K562 (cell line): ENCODE results near the gene LENEP. TPM values are rescaled to one million over a fixed set of nuclear protein-coding genes. Genes with fewer than 3 reads are reported as not detected.

Experiments used
- ATAC-seq: fragments of 200-7000 bp; cut with Tn5 transposase; 3 replicates; pipeline ENCODE4 v1.9.1; 2020; ENCODE audit warnings: moderate library complexity
- BruUV-seq: library from RNA; stranded (reverse); fragments of 400-500 nt; replicated peaks from 2 replicates; lab custom pipeline; 2021; lab: Mats Ljungman, UMichigan
- CTCF ChIA-PET: fragments of 300-600 bp; formaldehyde crosslinking; extraction: SDS; loops from one replicate; lab custom pipeline; 2021; ENCODE audit warnings: low intra/inter-chr PET ratio; lab: Yijun Ruan, JAX
- POLR2A ChIA-PET: fragments of 300-600, 350-650 bp; sonication (Branson Sonifier 250); formaldehyde crosslinking; extraction: SDS; loops from one replicate; lab custom pipeline; 2021; ENCODE audit warnings: antibody characterized with exemption, inconsistent platforms; lab: Yijun Ruan, JAX
- DNase-seq, 4 experiments: peaks; one replicate each; pipeline versions ENCODE4 v3.0.0 to v3.0.0-alpha.2; 2011 to 2018; ENCODE audit warnings: low spot score in 3 of 4, mixed read lengths in 3 of 4; ENCODE audit errors: extremely low read depth in 1 of 4
- FAIRE-seq: peaks from 2 replicates; lab custom pipeline; 2011; peaks lifted over from hg19 to GRCh38; lab: Jason Lieb, UNC
- H2AFZ ChIP-seq: 2 replicates; pipeline ENCODE4 v1.6.0; 2011; ENCODE audit warnings: low read depth, low read length, control low read depth, inconsistent platforms
- H3K27ac ChIP-seq: fragments of 200-600 bp; 3 replicates; pipeline ENCODE4 v1.8.0; 2011; ENCODE audit warnings: low read depth, mild to moderate bottlenecking, control low read depth, inconsistent platforms, low read length, moderate library complexity, mixed read lengths; ENCODE audit errors: extremely low read depth
- H3K27me3 ChIP-seq, 2 experiments: fragments of 300-600 bp in 1 of 2; 2 replicates in 1 of 2; 3 replicates in 1 of 2; pipeline versions ENCODE4 v1.6.0 to v1.8.0; 2011; ENCODE audit warnings: inconsistent platforms in 2 of 2, low read length in 2 of 2, mild to moderate bottlenecking in 1 of 2, mixed read lengths in 1 of 2, moderate library complexity in 1 of 2; ENCODE audit not compliant: control insufficient read depth in 2 of 2, insufficient read depth in 2 of 2
- H3K36me3 ChIP-seq: fragments of 300-600 bp; 3 replicates; pipeline ENCODE4 v1.8.0; 2011; ENCODE audit warnings: mild to moderate bottlenecking, low read length, inconsistent platforms; ENCODE audit not compliant: control insufficient read depth, insufficient read depth
- H3K4me1 ChIP-seq, 2 experiments: fragments of 200-600 bp in 1 of 2; replicated peaks in 1 of 2; 2 replicates in 1 of 2; 3 replicates in 1 of 2; pipeline versions ENCODE4 v1.5.1 to v1.8.0; 2011; ENCODE audit warnings: inconsistent platforms in 2 of 2, low read length in 2 of 2, mild to moderate bottlenecking in 1 of 2, mixed read lengths in 1 of 2, moderate library complexity in 1 of 2; ENCODE audit not compliant: control insufficient read depth in 2 of 2, insufficient read depth in 2 of 2
- H3K4me2 ChIP-seq: 2 replicates; pipeline ENCODE4 v1.6.1; 2011; ENCODE audit warnings: low read length, control low read depth, inconsistent platforms, mixed read lengths; ENCODE audit not compliant: insufficient read depth
- H3K4me3 ChIP-seq: fragments of 200-600 bp; sonication (generic), shearing (Covaris generic); 2 replicates; pipeline ENCODE4 v1.5.1; 2016; ENCODE audit warnings: control low read depth, inconsistent platforms
- H3K79me2 ChIP-seq: fragments of 200-600 bp; 3 replicates; pipeline ENCODE4 v1.8.0; 2011; ENCODE audit warnings: low read length, inconsistent platforms; ENCODE audit not compliant: control insufficient read depth, insufficient read depth
- H3K9ac ChIP-seq, 2 experiments: 2 replicates each; pipeline versions ENCODE4 v1.6.0 to v1.6.1; 2011; ENCODE audit warnings: low read depth in 2 of 2, low read length in 2 of 2, control low read depth in 1 of 2, inconsistent platforms in 1 of 2, mild to moderate bottlenecking in 1 of 2, mixed read lengths in 1 of 2; ENCODE audit not compliant: insufficient read depth in 1 of 2
- H3K9me1 ChIP-seq: one replicate; pipeline ENCODE4 v1.6.0; 2011; ENCODE audit warnings: inconsistent platforms, mild to moderate bottlenecking, low read length, moderate library complexity; ENCODE audit not compliant: control insufficient read depth, insufficient read depth
- H3K9me3 ChIP-seq: replicated peaks from 2 replicates; pipeline ENCODE4 v1.5.1; 2011; ENCODE audit warnings: low read depth, low read length, inconsistent platforms; ENCODE audit not compliant: control insufficient read depth, insufficient read depth
- H4K20me1 ChIP-seq: replicated peaks from 2 replicates; pipeline ENCODE4 v1.6.1; 2011; ENCODE audit warnings: low read length, inconsistent platforms, mixed read lengths; ENCODE audit not compliant: control insufficient read depth, insufficient read depth
- GATA2 ChIP-seq: sonication (generic); formaldehyde crosslinking; IDR thresholded peaks from 2 replicates; pipeline ENCODE4 v1.4.0; 2020; ENCODE audit warnings: mild to moderate bottlenecking, missing genetic modification reagents
- OTX1 ChIP-seq: fragments of 450-650 bp; formaldehyde crosslinking; IDR thresholded peaks from 2 replicates; pipeline ENCODE4 v1.4.0; 2022; ENCODE audit warnings: mild to moderate bottlenecking
- WGBS: fragments of 100-300 bp; shearing (Covaris generic); methylation state at CpG from one replicate; pipeline ENCODE4 v1.1.6; 2016; ENCODE audit warnings: low coverage, mixed read lengths; ENCODE audit not compliant: insufficient coverage; ENCODE audit errors: missing lambda C conversion rate; 5-methylcytosine and 5-hydroxymethylcytosine counted together
- in situ Hi-C: fragments of 300-500 bp; cut with MboI; formaldehyde crosslinking; loops from 4 replicates; pipeline ENCODE4 v1.15.0; 2018; ENCODE audit warnings: inconsistent platforms, mixed read lengths
- intact Hi-C: fragments of 100-400 bp; cut with micrococcal nuclease; formaldehyde crosslinking; loops from 2 replicates; pipeline ENCODE4 v1.14.2; 2022
- polyA plus RNA-seq, 8 experiments: library from polyadenylated mRNA; depleted of rRNA in 4 of 8; stranded (reverse) in 5 of 8; unstranded in 3 of 8; fragments of >200 nt; fragmentation: Nextera tagmentation in 2 of 8; fragmentation: Illumina TruSeq in 1 of 8; extraction: Ambion mirVana in 2 of 8; extraction: Trizol in 1 of 8; gene quantifications; 2 replicates each; pipeline versions ENCODE4 v1.2.1 to v1.2.3, GENCODE V29; 2011 to 2014; ENCODE audit warnings: inconsistent platforms in 1 of 8, missing spikeins in 1 of 8
- total RNA-seq, 7 experiments: library from RNA; depleted of rRNA in 6 of 7; stranded (reverse); fragments of >200 nt in 6 of 7; fragmentation: Illumina TruSeq in 2 of 7; extraction: Trizol in 2 of 7; gene quantifications; 2 replicates each; pipeline versions ENCODE4 v1.2.1 to v1.2.3, GENCODE V29; 2011 to 2021; ENCODE audit warnings: low replicate concordance in 1 of 7
- TF ChIP-seq, protein P1 (sequence below): fragments of 450-650 bp; IDR thresholded peaks from 2 replicates; pipeline ENCODE4 v1.6.1; 2014; ENCODE audit warnings: low read depth, mild to moderate bottlenecking, moderate library complexity, borderline replicate concordance
- TF ChIP-seq, protein P2 (sequence below): fragments of 250-450 bp; sonication (Bioruptor Pico); IDR thresholded peaks from 2 replicates; pipeline ENCODE4 v1.4.0; 2020; ENCODE audit warnings: mild to moderate bottlenecking, moderate library complexity
- TF ChIP-seq, protein P3 (sequence below): fragments of 450-650 bp; formaldehyde crosslinking; IDR thresholded peaks from 2 replicates; pipeline ENCODE4 v1.4.0; 2022; ENCODE audit warnings: missing genetic modification characterization
- TF ChIP-seq, protein P4 (sequence below): IDR thresholded peaks from 2 replicates; pipeline ENCODE4 v1.6.1; 2014; ENCODE audit warnings: antibody characterized with exemption

The LENEP gene
- total and polyA plus RNA-seq, 9 of the 15 experiments (the other 6 are each of a cell fraction or from before 2014, with no cell fraction given), result 0.23 to 0.87 (median 0.67) TPM; not detected in 5

GRCh38 chr1:155009742-155010141 is 16.4 kb downstream of the LENEP start:
- DNase-seq, result no peak
- H3K79me2 ChIP-seq, result peaks cover 89% of the 10 kb centered on the region
- no peak overlapping the region for H3K4me3 ChIP-seq
- intact Hi-C loops (no loop called here), in situ Hi-C loops (no loop called here)
- peak overlapping the region in 1 of 2 experiments; percentile 78; a peak in 1 of 4 replicates for H3K9ac ChIP-seq
- H2AFZ ChIP-seq, result no peak overlapping the region
- 89% methylated on average over 5 of the region's 5 CpGs for WGBS
- TF ChIP-seq, protein P1, sequence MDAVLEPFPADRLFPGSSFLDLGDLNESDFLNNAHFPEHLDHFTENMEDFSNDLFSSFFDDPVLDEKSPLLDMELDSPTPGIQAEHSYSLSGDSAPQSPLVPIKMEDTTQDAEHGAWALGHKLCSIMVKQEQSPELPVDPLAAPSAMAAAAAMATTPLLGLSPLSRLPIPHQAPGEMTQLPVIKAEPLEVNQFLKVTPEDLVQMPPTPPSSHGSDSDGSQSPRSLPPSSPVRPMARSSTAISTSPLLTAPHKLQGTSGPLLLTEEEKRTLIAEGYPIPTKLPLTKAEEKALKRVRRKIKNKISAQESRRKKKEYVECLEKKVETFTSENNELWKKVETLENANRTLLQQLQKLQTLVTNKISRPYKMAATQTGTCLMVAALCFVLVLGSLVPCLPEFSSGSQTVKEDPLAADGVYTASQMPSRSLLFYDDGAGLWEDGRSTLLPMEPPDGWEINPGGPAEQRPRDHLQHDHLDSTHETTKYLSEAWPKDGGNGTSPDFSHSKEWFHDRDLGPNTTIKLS, result no peak
- TF ChIP-seq, protein P2, sequence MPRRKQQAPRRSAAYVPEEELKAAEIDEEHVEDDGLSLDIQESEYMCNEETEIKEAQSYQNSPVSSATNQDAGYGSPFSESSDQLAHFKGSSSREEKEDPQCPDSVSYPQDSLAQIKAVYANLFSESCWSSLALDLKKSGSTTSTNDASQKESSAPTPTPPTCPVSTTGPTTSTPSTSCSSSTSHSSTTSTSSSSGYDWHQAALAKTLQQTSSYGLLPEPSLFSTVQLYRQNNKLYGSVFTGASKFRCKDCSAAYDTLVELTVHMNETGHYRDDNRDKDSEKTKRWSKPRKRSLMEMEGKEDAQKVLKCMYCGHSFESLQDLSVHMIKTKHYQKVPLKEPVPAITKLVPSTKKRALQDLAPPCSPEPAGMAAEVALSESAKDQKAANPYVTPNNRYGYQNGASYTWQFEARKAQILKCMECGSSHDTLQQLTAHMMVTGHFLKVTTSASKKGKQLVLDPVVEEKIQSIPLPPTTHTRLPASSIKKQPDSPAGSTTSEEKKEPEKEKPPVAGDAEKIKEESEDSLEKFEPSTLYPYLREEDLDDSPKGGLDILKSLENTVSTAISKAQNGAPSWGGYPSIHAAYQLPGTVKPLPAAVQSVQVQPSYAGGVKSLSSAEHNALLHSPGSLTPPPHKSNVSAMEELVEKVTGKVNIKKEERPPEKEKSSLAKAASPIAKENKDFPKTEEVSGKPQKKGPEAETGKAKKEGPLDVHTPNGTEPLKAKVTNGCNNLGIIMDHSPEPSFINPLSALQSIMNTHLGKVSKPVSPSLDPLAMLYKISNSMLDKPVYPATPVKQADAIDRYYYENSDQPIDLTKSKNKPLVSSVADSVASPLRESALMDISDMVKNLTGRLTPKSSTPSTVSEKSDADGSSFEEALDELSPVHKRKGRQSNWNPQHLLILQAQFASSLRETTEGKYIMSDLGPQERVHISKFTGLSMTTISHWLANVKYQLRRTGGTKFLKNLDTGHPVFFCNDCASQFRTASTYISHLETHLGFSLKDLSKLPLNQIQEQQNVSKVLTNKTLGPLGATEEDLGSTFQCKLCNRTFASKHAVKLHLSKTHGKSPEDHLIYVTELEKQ (CRISPR knock-in tag), result no peak
- TF ChIP-seq GATA2 (CRISPR knock-in tag) (no peak), OTX1 (CRISPR knock-in tag) (0 out of 2 replicates have a peak, but pooled peaks have one; percentile 10)
- TF ChIP-seq, protein P3, sequence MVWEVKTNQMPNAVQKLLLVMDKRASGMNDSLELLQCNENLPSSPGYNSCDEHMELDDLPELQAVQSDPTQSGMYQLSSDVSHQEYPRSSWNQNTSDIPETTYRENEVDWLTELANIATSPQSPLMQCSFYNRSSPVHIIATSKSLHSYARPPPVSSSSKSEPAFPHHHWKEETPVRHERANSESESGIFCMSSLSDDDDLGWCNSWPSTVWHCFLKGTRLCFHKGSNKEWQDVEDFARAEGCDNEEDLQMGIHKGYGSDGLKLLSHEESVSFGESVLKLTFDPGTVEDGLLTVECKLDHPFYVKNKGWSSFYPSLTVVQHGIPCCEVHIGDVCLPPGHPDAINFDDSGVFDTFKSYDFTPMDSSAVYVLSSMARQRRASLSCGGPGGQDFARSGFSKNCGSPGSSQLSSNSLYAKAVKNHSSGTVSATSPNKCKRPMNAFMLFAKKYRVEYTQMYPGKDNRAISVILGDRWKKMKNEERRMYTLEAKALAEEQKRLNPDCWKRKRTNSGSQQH (CRISPR knock-in tag), result 0 out of 2 replicates have a peak, but pooled peaks have one; percentile 18
- TF ChIP-seq, protein P4, sequence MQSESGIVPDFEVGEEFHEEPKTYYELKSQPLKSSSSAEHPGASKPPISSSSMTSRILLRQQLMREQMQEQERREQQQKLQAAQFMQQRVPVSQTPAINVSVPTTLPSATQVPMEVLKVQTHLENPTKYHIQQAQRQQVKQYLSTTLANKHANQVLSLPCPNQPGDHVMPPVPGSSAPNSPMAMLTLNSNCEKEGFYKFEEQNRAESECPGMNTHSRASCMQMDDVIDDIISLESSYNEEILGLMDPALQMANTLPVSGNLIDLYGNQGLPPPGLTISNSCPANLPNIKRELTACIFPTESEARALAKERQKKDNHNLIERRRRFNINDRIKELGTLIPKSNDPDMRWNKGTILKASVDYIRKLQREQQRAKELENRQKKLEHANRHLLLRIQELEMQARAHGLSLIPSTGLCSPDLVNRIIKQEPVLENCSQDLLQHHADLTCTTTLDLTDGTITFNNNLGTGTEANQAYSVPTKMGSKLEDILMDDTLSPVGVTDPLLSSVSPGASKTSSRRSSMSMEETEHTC, result no peak
- ChIA-PET POLR2A (interaction anchor here (0.7 kb wide), 1 partner anchor 9 kb away, joined by 5 read pairs; no protein-coding TSS in a partner anchor), CTCF (no interaction called here)
- H3K4me2 ChIP-seq, result no peak overlapping the region
- H3K36me3 ChIP-seq, result peaks cover 73% of the 10 kb centered on the region; the same call in 2 of the 3 replicates
- no peaks in the 10 kb centered on the region for H3K9me1 ChIP-seq
- peaks cover 3% of the 10 kb centered on the region for H4K20me1 ChIP-seq
- no peaks in the 10 kb centered on the region for H3K27me3 ChIP-seq
- ATAC-seq, result no peak
- no peak overlapping the region; the same call in 2 of the 3 replicates for H3K27ac ChIP-seq
- FAIRE-seq, result no peak
- no TSS peak for BruUV-seq
- H3K9me3 ChIP-seq, result no peaks in the 10 kb centered on the region
- H3K4me1 ChIP-seq, result peaks cover 86 to 87% of the 10 kb centered on the region in 2 experiments
